HCT116 (cell line): ENCODE data around the gene TCP11L2. TPM values are rescaled to one million over a fixed set of nuclear protein-coding genes. Genes with fewer than 3 reads are reported as not detected.

ENCODE experiments used
- ATAC-seq: fragments of 200-7000 bp; cut with Tn5 transposase; 2 replicates; pipeline ENCODE4 v1.9.1; 2020; ENCODE audit warnings: mild to moderate bottlenecking, moderate library complexity
- BruUV-seq: library from RNA; stranded (reverse); fragments of 400-500 nt; replicated peaks from 2 replicates; lab custom pipeline; 2021; lab: Mats Ljungman, UMichigan
- CTCF ChIA-PET: fragments of 300-600 bp; sonication (Branson Sonifier 250); formaldehyde crosslinking; loops from one replicate; lab custom pipeline; 2021; ENCODE audit warnings: antibody characterized with exemption; lab: Charles Lee
- POLR2A ChIA-PET: fragments of 300-600, 350-600 bp; sonication (Branson Sonifier 250); formaldehyde crosslinking; loops from one replicate; lab custom pipeline; 2021; ENCODE audit warnings: antibody characterized with exemption; lab: Charles Lee
- RAD21 ChIA-PET, 2 experiments: fragments of 300-600 bp; sonication (Branson Sonifier 250); formaldehyde crosslinking; loops; one replicate each; lab custom pipeline; 2023; ENCODE audit warnings: low total read pairs in 2 of 2; ENCODE audit not compliant: uncharacterized antibody in 2 of 2, unreplicated experiment in 2 of 2, low non-redundant PET in 1 of 2; lab: Charles Lee
- DNase-seq: peaks from one replicate; pipeline ENCODE4 v3.0.0-alpha.2; 2010; ENCODE audit warnings: low read depth, low spot score
- H2AFZ ChIP-seq: fragments of 200-600 bp; shearing (Covaris generic), sonication (generic); 2 replicates; pipeline ENCODE4 v1.6.1; 2017; ENCODE audit warnings: low read depth, mixed run types, mixed read lengths, antibody characterized with exemption, low read length; ENCODE audit not compliant: poor library complexity, severe bottlenecking
- H3K27ac ChIP-seq: 2 replicates; pipeline ENCODE4 v1.5.1; 2012; ENCODE audit warnings: low read depth, low read length
- H3K27me3 ChIP-seq: fragments of 200-600 bp; sonication (generic); 2 replicates; pipeline ENCODE4 v1.6.1; 2016; ENCODE audit warnings: mixed run types, low read length, mixed read lengths; ENCODE audit not compliant: insufficient read depth
- H3K36me3 ChIP-seq, 2 experiments: fragments of 200-500 bp in 1 of 2; fragments of 200-600 bp in 1 of 2; sonication (Bioruptor generic) in 1 of 2; sonication (generic) in 1 of 2; 2 replicates each; pipeline versions ENCODE4 v1.5.1 to v1.6.1; 2014 to 2016; ENCODE audit warnings: low read length in 2 of 2, inconsistent platforms in 1 of 2, mixed read lengths in 1 of 2, mixed run types in 1 of 2; ENCODE audit not compliant: insufficient read depth in 2 of 2, control insufficient read depth in 1 of 2
- H3K4me1 ChIP-seq, 2 experiments: fragments of 200-600 bp in 1 of 2; sonication (generic) in 1 of 2; 2 replicates each; pipeline versions ENCODE4 v1.5.1 to v1.6.1; 2012 to 2017; ENCODE audit warnings: low read length in 2 of 2, inconsistent platforms in 1 of 2, mild to moderate bottlenecking in 1 of 2, mixed read lengths in 1 of 2, mixed run types in 1 of 2, moderate library complexity in 1 of 2; ENCODE audit not compliant: insufficient read depth in 2 of 2, control insufficient read depth in 1 of 2
- H3K4me2 ChIP-seq: fragments of 200-600 bp; sonication (generic); 2 replicates; pipeline ENCODE4 v1.6.1; 2017; ENCODE audit warnings: mixed run types, low read length, mixed read lengths
- H3K4me3 ChIP-seq, 2 experiments: fragments of 200-600 bp in 1 of 2; sonication (generic) in 1 of 2; replicated peaks in 1 of 2; 2 replicates each; pipeline ENCODE4 v1.5.1; 2011 to 2016; ENCODE audit warnings: low read length in 2 of 2, control low read depth in 1 of 2, low read depth in 1 of 2, mild to moderate bottlenecking in 1 of 2, mixed read lengths in 1 of 2, mixed run types in 1 of 2
- H3K79me2 ChIP-seq: fragments of 200-600 bp; sonication (generic); 2 replicates; pipeline ENCODE4 v1.6.1; 2017; ENCODE audit warnings: mild to moderate bottlenecking, mixed run types, low read length, moderate library complexity, mixed read lengths; ENCODE audit not compliant: insufficient read depth
- H3K9ac ChIP-seq: fragments of 200-600 bp; sonication (generic); 2 replicates; pipeline ENCODE4 v1.6.1; 2016; ENCODE audit warnings: low read length, mixed read lengths
- H3K9me2 ChIP-seq: fragments of 200-600 bp; sonication (generic), shearing (Covaris generic); 2 replicates; pipeline ENCODE4 v1.6.1; 2017; ENCODE audit warnings: mixed run types, mild to moderate bottlenecking, moderate library complexity; ENCODE audit not compliant: insufficient read depth
- H3K9me3 ChIP-seq, 2 experiments: fragments of 200-500 bp in 1 of 2; fragments of 200-600 bp in 1 of 2; sonication (Bioruptor generic) in 1 of 2; sonication (generic) in 1 of 2; 2 replicates each; pipeline ENCODE4 v1.6.1; 2014 to 2017; ENCODE audit warnings: low read length in 2 of 2, mixed read lengths in 2 of 2, inconsistent platforms in 1 of 2, low read depth in 1 of 2, mild to moderate bottlenecking in 1 of 2, mixed run types in 1 of 2, moderate library complexity in 1 of 2; ENCODE audit not compliant: control insufficient read depth in 1 of 2, insufficient read depth in 1 of 2
- H4K20me1 ChIP-seq: fragments of 200-600 bp; sonication (generic), shearing (Covaris generic); 2 replicates; pipeline ENCODE4 v1.6.1; 2017; ENCODE audit warnings: mixed run types, mild to moderate bottlenecking, moderate library complexity; ENCODE audit not compliant: insufficient read depth
- CBX3 ChIP-seq: IDR thresholded peaks from 2 replicates; pipeline ENCODE4 v1.6.1; 2012; ENCODE audit warnings: low read depth
- CTCF ChIP-seq, 3 experiments: fragments of 200-600 bp in 1 of 3; sonication (generic) in 1 of 3; IDR thresholded peaks in 2 of 3; conservative IDR thresholded peaks in 1 of 3; 2 replicates each; pipeline ENCODE4 v1.5.1; 2012 to 2017; ENCODE audit warnings: low read depth in 2 of 3, low read length in 2 of 3, antibody characterized with exemption in 1 of 3, borderline replicate concordance in 1 of 3, control low read depth in 1 of 3, mild to moderate bottlenecking in 1 of 3, mixed read lengths in 1 of 3, mixed run types in 1 of 3, moderate library complexity in 1 of 3; ENCODE audit not compliant: insufficient read depth in 1 of 3
- EZH2 ChIP-seq: fragments of 200-600 bp; sonication (generic); IDR thresholded peaks from 2 replicates; pipeline ENCODE4 v1.6.1; 2017; ENCODE audit warnings: antibody characterized with exemption, mixed run types
- EZH2phosphoT487 ChIP-seq: fragments of 200-600 bp; IDR thresholded peaks from 2 replicates; pipeline ENCODE4 v1.6.1; 2018; ENCODE audit warnings: antibody characterized with exemption, borderline replicate concordance
- POLR2A ChIP-seq: IDR thresholded peaks from 2 replicates; pipeline ENCODE4 v1.7.0; 2011; ENCODE audit warnings: borderline replicate concordance; ENCODE audit not compliant: insufficient read depth, insufficient read length; ENCODE audit errors: extremely low read depth
- POLR2AphosphoS5 ChIP-seq: IDR thresholded peaks from 2 replicates; pipeline ENCODE4 v1.6.1; 2011; ENCODE audit warnings: mild to moderate bottlenecking, low read depth, low read length, moderate library complexity
- TCF7L2 ChIP-seq: IDR thresholded peaks from 2 replicates; pipeline ENCODE4 v1.7.0; 2011; ENCODE audit warnings: borderline replicate concordance, inconsistent platforms; ENCODE audit not compliant: insufficient read depth, insufficient read length; ENCODE audit errors: extremely low read depth
- intact Hi-C: fragments of 100-400 bp; cut with micrococcal nuclease; formaldehyde crosslinking; loops from 2 replicates; pipeline ENCODE4 v1.10.0; 2022
- total RNA-seq: library from RNA; stranded (reverse); gene quantifications from one replicate; pipeline ENCODE4 v1.2.1, GENCODE V29; 2021; ENCODE audit not compliant: unreplicated experiment

The TCP11L2 gene
- total RNA-seq, 1 experiment from 2014 or later: 14.4 TPM

GRCh38 chr12:106329231-106329982 lies 26.9 kb downstream of the TCP11L2 start:
- Histone ChIP-seq H3K36me3 (no peaks in the 10 kb centered on the region), H3K79me2 (no peaks in the 10 kb centered on the region), H3K9me3 (no peaks in the 10 kb centered on the region), H3K9ac (no peak overlapping the region), H3K9me2 (no peaks in the 10 kb centered on the region), H4K20me1 (no peaks in the 10 kb centered on the region), H3K4me1 (no peaks in the 10 kb centered on the region), H3K27ac (no peak overlapping the region), H3K4me2 (no peak overlapping the region), H3K27me3 (no peaks in the 10 kb centered on the region), H2AFZ (no peak overlapping the region), H3K4me3 (no peak overlapping the region)
- intact Hi-C loops: no loop called here
- POLR2A ChIA-PET: interaction anchor here (0.5 kb wide), 1 partner anchor 91 kb away, joined by 3 read pairs; no protein-coding TSS in a partner anchor
- DNase-seq (no peak), ATAC-seq (no peak)
- no TSS peak for BruUV-seq
- RAD21 ChIA-PET: no interaction called here
- no peak for TF ChIP-seq EZH2phosphoT487
- TF ChIP-seq POLR2A: no peak
- no peak for TF ChIP-seq POLR2AphosphoS5
- no peak for TF ChIP-seq TCF7L2
- TF ChIP-seq CBX3: no peak
- TF ChIP-seq EZH2: no peak
- CTCF ChIA-PET: no interaction called here

- Histone ChIP-seq H2AFZ (no peak overlapping the region), H3K79me2 (no peaks in the 10 kb centered on the region), H4K20me1 (no peaks in the 10 kb centered on the region), H3K9me2 (no peaks in the 10 kb centered on the region), H3K27ac (no peak overlapping the region), H3K4me2 (no peak overlapping the region), H3K9ac (no peak overlapping the region), H3K4me1 (0 out of 4 replicates have a peak, but pooled peaks cover 0 to under 1% of the 10 kb centered on the region in 2 experiments), H3K27me3 (no peaks in the 10 kb centered on the region), H3K36me3 (no peaks in the 10 kb centered on the region), H3K4me3 (no peak overlapping the region), H3K9me3 (no peaks in the 10 kb centered on the region)
- intact Hi-C loops: no loop called here
- DNase-seq (no peak), ATAC-seq (no peak)
- ChIA-PET POLR2A (no interaction called here), CTCF (interaction anchor here (1.1 kb wide), 1 partner anchor 14 kb away, joined by 4 read pairs; no protein-coding TSS in a partner anchor), RAD21 (no interaction called here)
- TF ChIP-seq CTCF (IDR thresholded peaks at IDR 0.05 in 2 of 3, conservative IDR thresholded peaks at IDR 0.05 in 1 of 3; ENCODE audit: borderline replicate concordance in 1 of 3, insufficient read depth in 1 of 3, low read depth in 2 of 3, low read length in 2 of 3) (no peak), EZH2phosphoT487 (no peak)
- no TSS peak for BruUV-seq
Measured at GRCh38 chr12:106331599-106331998, 29.1 kb downstream of the TCP11L2 start.
